Measurements from ENCODE around the gene RAVER2. TPM values are rescaled to one million over a fixed set of nuclear protein-coding genes. Genes with fewer than 3 reads are reported as not detected.
A peak's percentile ranks its signal among the peaks of the same experiment; 100 is the strongest.
"Not testable (repeated sequence)": the region's sequence is repeated elsewhere in the genome, so short reads cannot be mapped to it uniquely, and the experiment has no call there.

Gene RAVER2
- total RNA-seq, 1 donor from 2014 or later, result 32.6 TPM

- peak; percentile 63 for ATAC-seq
- DNase-seq, result no peak
- intact Hi-C loops (cut with micrococcal nuclease), result no loop called here
These were observed 1.4 kb downstream of the RAVER2 start for GRCh38 chr1:64745986-64746940.

- no peak for DNase-seq
- intact Hi-C loops (cut with micrococcal nuclease), result no loop called here
- no peak for ATAC-seq
These were observed 3.3 kb downstream of the RAVER2 start for GRCh38 chr1:64748222-64748621.

GRCh38 chr1:64748706-64749105 is 3.8 kb downstream of the RAVER2 start:
- intact Hi-C loops (cut with micrococcal nuclease), result no loop called here
- ATAC-seq, result no peak

GRCh38 chr1:64750092-64750491 is 5.2 kb downstream of the RAVER2 start:
- ATAC-seq, result no peak
- no peak for DNase-seq
- intact Hi-C loops (cut with micrococcal nuclease), result no loop called here

More at GRCh38 chr1:64748706-64749105, 3.8 kb downstream of the RAVER2 start:
- no peak for DNase-seq

- intact Hi-C loops (cut with micrococcal nuclease), result no loop called here
- no peak for ATAC-seq
- DNase-seq, result no peak
These were observed 6.0 kb downstream of the RAVER2 start for GRCh38 chr1:64750875-64751274.

- no peak for DNase-seq
- no peak for ATAC-seq
- intact Hi-C loops (cut with micrococcal nuclease), result no loop called here
These were observed 9.3 kb downstream of the RAVER2 start for GRCh38 chr1:64754173-64754572.

- intact Hi-C loops (cut with micrococcal nuclease), result no loop called here
- ATAC-seq, result peak; percentile 74
- no peak for DNase-seq
These were observed 10.5 kb downstream of the RAVER2 start for GRCh38 chr1:64755361-64755760.

GRCh38 chr1:64756770-64757169 is 11.9 kb downstream of the RAVER2 start:
- DNase-seq (no peak), ATAC-seq (no peak)
- intact Hi-C loops (cut with micrococcal nuclease), result no loop called here

- ATAC-seq (peak; percentile 77), DNase-seq (peak; percentile 39)
- intact Hi-C loops (cut with micrococcal nuclease), result no loop called here
These were observed 12.3 kb downstream of the RAVER2 start for GRCh38 chr1:64757213-64757612.

GRCh38 chr1:64758233-64758632 is 13.4 kb downstream of the RAVER2 start:
- DNase-seq (no peak), ATAC-seq (no peak)
- intact Hi-C loops (cut with micrococcal nuclease), result no loop called here

GRCh38 chr1:64759968-64760367 is 15.1 kb downstream of the RAVER2 start:
- ATAC-seq (peak; percentile 20), DNase-seq (no peak)
- intact Hi-C loops (cut with micrococcal nuclease), result no loop called here

GRCh38 chr1:64765012-64765411 is 20.1 kb downstream of the RAVER2 start:
- no peak for DNase-seq
- no peak for ATAC-seq
- intact Hi-C loops (cut with micrococcal nuclease), result no loop called here

GRCh38 chr1:64765826-64766225 is 21.0 kb downstream of the RAVER2 start:
- intact Hi-C loops (cut with micrococcal nuclease), result no loop called here
- ATAC-seq (no peak), DNase-seq (no peak)

- intact Hi-C loops (cut with micrococcal nuclease), result no loop called here
- ATAC-seq (no peak), DNase-seq (no peak)
These were observed 21.6 kb downstream of the RAVER2 start for GRCh38 chr1:64766429-64766828.

- ATAC-seq, result no peak
- intact Hi-C loops (cut with micrococcal nuclease), result no loop called here
- DNase-seq, result no peak
These were observed 24.6 kb downstream of the RAVER2 start for GRCh38 chr1:64769482-64769881.

GRCh38 chr1:64769971-64770370 is 25.1 kb downstream of the RAVER2 start:
- no peak for DNase-seq
- intact Hi-C loops (cut with micrococcal nuclease), result no loop called here
- ATAC-seq, result no peak

- DNase-seq; ATAC-seq; intact Hi-C loops (cut with micrococcal nuclease): not testable (repeated sequence)
These were observed 28.4 kb downstream of the RAVER2 start for GRCh38 chr1:64773306-64773705.

- no peak for ATAC-seq
- no peak for DNase-seq
- intact Hi-C loops (cut with micrococcal nuclease), result no loop called here
These were observed 30.2 kb downstream of the RAVER2 start for GRCh38 chr1:64775113-64775512.

- ATAC-seq; DNase-seq; intact Hi-C loops (cut with micrococcal nuclease): not testable (repeated sequence)
These were observed 37.2 kb downstream of the RAVER2 start for GRCh38 chr1:64782044-64782443.

- intact Hi-C loops (cut with micrococcal nuclease); DNase-seq; ATAC-seq: not testable (repeated sequence)
These were observed 38.0 kb downstream of the RAVER2 start for GRCh38 chr1:64782848-64783247.

Measured in left ventricle myocardium superior (tissue), 1 donor.